NCI-H146 treated with DMSO at 0.1 percent for 48 hours (cell line): Measurements from ENCODE around the gene SPDYE1.

Source experiments
- DNase-seq: peaks from one replicate; lab custom pipeline; 2025; ENCODE audit not compliant: unreplicated experiment; lab: John Stamatoyannopoulos, UW

Gene SPDYE1

GRCh38 chr7:44042221-44042620 lies 44.5 kb downstream of the SPDYE1 start:
- DNase-seq = no peak

GRCh38 chr7:44043902-44044301 lies 46.2 kb downstream of the SPDYE1 start:
- no peak for DNase-seq

GRCh38 chr7:44044315-44045225 lies 46.9 kb downstream of the SPDYE1 start, which contains the start of gene DBNL:
Gene DBNL, plus strand, starts transcription at chr7:44044702. Its CDS starts 36 bp downstream, at chr7:44044738.
- peak; percentile 79 for DNase-seq

- DNase-seq = no peak
Observed at GRCh38 chr7:44045226-44046014, 47.7 kb downstream of the SPDYE1 start.

- DNase-seq = no peak
Observed at GRCh38 chr7:44046321-44047061, 48.8 kb downstream of the SPDYE1 start.

GRCh38 chr7:44048031-44048795 lies 50.5 kb downstream of the SPDYE1 start:
- no peak for DNase-seq

- no peak for DNase-seq
Observed at GRCh38 chr7:44050121-44050914, 52.6 kb downstream of the SPDYE1 start.

- DNase-seq = no peak
Observed at GRCh38 chr7:44050915-44051560, 53.3 kb downstream of the SPDYE1 start.

GRCh38 chr7:44051611-44052220 lies 54.0 kb downstream of the SPDYE1 start:
- DNase-seq = no peak

- no peak for DNase-seq
Observed at GRCh38 chr7:44052771-44053365, 55.2 kb downstream of the SPDYE1 start.

GRCh38 chr7:44056681-44057080 lies 59.0 kb downstream of the SPDYE1 start:
- DNase-seq = no peak

- no peak for DNase-seq
Observed at GRCh38 chr7:44057181-44057848, 59.6 kb downstream of the SPDYE1 start.

- DNase-seq = no peak
Observed at GRCh38 chr7:44057849-44058758, 60.4 kb downstream of the SPDYE1 start.

GRCh38 chr7:44058759-44059218 lies 61.1 kb downstream of the SPDYE1 start:
- no peak for DNase-seq

- no peak for DNase-seq
Observed at GRCh38 chr7:44059219-44060090, 61.8 kb downstream of the SPDYE1 start.
